Astrocyte (in vitro differentiated cells and primary cell): Measurements from ENCODE around the gene CCDC77.

ENCODE experiments used
- EZH2 ChIP-seq: IDR thresholded peaks from 2 replicates; pipeline ENCODE4 v1.6.1; 2012; ENCODE audit warnings: mild to moderate bottlenecking, low read length, inconsistent platforms; ENCODE audit not compliant: insufficient read depth
- TF ChIP-seq, protein P1 (sequence below): IDR thresholded peaks from 2 replicates; pipeline ENCODE4 v1.5.1; 2011; ENCODE audit warnings: low read depth, mild to moderate bottlenecking, inconsistent platforms, low read length, moderate library complexity; ENCODE audit not compliant: insufficient read depth

GRCh38 chr12:490260-490659, 88.8 kb downstream of the CCDC77 start:
- TF ChIP-seq, protein P1, sequence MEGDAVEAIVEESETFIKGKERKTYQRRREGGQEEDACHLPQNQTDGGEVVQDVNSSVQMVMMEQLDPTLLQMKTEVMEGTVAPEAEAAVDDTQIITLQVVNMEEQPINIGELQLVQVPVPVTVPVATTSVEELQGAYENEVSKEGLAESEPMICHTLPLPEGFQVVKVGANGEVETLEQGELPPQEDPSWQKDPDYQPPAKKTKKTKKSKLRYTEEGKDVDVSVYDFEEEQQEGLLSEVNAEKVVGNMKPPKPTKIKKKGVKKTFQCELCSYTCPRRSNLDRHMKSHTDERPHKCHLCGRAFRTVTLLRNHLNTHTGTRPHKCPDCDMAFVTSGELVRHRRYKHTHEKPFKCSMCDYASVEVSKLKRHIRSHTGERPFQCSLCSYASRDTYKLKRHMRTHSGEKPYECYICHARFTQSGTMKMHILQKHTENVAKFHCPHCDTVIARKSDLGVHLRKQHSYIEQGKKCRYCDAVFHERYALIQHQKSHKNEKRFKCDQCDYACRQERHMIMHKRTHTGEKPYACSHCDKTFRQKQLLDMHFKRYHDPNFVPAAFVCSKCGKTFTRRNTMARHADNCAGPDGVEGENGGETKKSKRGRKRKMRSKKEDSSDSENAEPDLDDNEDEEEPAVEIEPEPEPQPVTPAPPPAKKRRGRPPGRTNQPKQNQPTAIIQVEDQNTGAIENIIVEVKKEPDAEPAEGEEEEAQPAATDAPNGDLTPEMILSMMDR: no peak
- no peak for TF ChIP-seq EZH2
